HG03354 (cell line): ENCODE data around the gene HOXD11.

Source experiments
- ATAC-seq: cut with Tn5 transposase; IDR thresholded peaks from one replicate; pipeline ENCODE4 v1.9.1; 2021; ENCODE audit warnings: mild to moderate bottlenecking; ENCODE audit not compliant: unreplicated experiment, poor library complexity, severe bottlenecking

HOXD11 gene

DNA sequence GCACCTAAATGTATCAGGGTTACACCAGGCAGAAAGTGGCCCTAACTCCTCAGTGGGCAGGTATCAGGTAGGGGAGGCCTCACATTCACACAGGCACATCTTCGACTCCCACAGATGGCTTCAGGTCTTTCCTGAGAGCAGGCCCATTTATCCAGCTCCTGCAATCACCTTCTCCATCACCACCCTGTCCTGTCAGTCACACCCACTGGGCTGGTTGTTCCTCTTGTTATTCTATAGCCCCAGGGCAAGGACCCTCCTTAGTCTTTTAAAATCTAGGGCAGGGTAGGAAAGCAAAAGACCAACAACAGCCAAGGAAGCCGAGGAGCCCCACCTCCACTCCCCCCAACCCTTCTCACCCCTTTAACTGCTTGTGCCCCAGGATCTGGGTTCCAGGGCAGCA, 35.2 kb downstream of the HOXD11 start:
- ATAC-seq: no peak

DNA sequence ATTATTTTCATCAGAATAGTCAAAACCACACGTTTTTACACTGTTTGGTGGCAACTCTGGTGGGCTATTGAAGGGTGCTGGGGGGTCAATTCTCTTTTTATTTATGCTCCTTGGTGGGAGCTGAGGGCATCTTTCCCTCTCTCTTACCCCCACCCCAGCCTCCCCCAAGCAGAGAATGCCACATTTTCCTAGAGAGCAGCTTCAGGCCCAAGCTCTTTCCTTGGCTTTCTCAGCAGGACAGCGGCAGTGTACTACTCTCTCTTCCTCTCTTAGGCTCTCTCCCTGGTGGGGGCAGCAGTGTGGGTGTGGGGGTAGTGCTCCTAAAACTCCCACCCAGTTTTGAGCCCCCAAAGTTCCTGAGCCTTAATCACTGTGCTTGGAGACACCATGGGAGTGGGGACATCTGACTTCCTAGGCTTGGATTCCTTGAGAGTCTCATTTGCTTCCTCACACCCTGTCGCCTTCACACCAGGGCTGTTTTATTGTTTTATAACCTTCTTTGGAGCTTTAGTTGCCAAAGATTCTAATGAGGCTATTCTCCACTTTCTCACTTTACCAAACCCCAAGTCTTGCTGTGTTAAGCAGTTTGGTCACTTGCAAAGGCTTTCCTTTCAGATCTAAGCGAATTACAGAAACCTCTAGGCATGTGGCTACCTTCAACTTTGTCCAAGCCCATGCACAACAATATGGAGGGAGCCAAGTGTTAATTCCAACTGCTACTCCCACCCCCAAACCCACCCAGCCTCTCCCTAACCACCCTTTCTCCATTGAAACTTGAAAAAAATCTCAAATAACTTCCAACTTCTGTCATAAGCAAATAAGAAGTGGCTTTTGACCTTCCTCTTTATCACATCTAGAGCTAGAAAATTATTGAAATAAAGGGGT, 38.2 kb downstream of the HOXD11 start:
- ATAC-seq: no peak

DNA sequence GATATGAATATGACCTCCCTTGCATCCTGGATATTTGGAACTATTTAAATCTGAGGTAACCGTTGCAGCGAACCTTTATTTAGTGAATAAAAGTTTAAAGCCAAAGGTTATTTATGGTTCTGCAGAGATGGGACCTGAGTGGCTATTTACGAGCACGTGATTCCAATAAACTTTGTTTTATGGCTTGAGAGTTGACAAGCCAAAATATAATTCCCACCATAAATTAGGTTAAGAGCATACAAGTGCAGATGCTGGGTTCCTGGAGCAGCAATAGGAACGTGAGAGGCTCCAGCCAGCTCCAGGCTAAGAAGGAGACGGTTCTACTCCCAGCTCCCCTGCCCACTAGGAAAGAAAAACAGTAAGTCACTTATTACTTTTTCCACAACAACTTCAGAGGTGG, 39.0 kb downstream of the HOXD11 start:
- ATAC-seq: no peak

DNA sequence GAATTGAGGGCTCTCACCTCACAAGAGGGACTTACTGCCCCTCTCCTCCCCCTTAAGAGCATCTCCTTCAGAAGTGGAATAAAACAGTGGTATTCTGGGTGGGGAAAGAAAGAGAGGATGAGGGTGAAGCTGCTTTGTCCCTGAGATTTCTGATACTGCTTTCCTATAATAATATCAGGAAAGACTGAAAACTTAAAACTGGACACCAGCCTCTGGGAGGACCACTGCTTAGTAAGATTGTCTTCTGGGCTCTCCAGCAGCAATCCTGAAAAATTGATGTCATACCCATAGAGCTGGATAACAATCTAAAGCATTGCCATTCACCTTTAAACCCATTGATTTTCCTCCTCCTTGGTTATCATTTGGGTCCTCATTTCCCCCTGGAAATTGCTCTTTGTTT, 39.6 kb downstream of the HOXD11 start:
- no peak for ATAC-seq

DNA sequence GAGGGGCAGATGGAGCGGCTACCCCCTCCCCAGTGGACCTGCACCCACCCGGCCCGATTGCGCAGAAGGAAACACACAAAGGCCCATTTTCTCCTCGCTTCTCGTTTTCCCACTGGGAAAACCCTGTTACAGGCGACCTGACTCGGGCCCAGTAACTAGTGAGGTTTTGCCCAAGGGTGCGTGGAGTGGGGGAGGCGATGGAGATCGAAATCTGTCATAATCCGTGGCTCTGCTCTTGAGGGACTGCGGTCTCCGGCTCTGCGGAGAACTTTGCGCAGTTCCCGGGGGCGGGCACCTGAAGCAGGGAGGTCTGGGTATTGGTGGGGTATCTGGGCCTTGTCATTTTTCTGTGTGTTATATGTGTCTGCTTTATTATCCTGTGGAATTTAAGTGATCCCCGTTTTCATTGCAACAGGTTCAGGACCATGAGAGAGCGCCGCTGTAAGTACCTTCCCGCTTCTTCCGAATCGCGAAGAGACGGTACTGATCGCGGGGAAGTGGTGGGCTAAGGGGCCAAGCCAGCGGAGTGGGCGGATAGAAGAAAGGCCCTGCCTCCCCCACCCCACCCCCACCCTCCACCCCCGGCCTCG, 40.2 kb downstream of the HOXD11 start:
- ATAC-seq: no peak

DNA sequence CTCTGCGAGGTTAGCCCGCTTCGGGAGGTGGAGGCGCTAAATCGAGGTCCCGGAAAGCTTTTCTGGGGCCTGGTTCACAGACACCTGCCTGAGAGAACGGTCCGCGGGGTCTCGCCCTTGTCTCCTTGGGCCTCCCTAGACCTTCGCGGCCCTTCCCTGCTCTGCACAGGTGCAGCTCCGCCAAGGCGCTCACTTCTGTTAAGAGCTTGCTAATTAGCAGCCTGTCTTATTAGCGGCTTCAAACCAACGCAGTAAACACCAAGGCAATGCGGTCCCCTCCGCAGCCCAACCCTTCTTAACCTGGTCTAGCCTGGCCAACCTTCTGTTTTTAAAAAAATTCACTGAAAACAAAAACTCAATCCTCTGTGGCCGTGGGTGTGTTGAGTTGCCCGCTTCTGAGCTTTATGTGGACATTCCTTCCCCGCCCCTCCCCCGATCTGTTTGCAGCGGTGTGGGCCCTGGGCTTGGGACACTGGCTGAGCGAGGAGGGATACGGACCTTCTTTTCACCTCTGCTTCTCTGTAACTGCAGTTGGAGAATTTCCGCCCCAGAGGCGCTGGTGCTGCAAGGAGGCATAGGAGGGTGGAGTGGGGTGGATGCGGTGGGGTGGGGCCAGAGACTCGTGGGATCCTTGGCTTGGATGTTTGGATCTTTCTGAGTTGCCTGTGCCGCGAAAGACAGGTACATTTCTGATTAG, 40.9 kb downstream of the HOXD11 start:
- no peak for ATAC-seq

DNA sequence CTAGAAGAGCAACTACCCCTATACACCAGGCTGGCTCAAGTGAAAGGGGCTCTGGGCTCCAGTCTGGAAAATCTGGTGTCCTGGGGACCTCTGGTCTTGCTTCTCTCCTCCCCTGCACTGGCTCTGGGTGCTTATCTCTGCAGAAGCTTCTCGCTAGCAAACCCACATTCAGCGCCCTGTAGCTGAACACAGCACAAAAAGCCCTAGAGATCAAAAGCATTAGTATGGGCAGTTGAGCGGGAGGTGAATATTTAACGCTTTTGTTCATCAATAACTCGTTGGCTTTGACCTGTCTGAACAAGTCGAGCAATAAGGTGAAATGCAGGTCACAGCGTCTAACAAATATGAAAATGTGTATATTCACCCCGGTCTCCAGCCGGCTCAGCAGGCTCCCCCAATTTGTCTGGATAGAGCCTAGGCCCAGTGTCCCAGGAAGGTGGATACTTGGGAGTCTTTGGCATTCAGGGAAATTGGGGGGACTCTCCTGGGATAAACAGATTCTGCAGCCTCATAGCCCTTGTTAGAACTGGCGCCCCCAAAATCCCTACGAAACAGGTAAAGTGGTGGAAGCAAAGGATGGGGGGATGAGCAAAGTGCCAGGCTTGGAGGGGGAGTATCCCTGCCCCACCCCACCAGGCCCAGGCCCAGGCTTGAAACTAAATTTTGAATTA, 41.8 kb downstream of the HOXD11 start:
- ATAC-seq: no peak

DNA sequence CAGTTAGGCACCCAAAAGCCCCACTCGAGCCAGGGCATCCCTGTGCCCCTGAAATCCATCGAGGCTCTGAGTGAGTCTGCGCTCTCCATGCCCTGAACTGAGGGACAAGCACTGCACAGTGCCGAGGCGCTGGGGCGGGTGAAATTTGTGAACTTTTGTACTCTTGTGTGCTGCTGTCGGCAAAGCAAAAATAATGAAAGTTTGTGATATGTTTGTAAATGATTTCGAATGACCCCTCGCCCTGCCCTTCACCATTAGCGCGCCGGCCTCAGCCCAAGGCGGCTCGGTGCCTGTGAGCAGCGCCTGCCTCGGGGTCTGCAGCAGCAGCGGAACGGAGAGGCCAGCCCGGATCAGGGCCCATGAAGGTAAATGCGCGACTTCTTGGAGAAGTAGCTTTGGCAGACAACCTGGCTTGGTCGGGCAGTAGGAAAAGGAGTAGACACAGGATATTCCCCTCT, 42.4 kb downstream of the HOXD11 start:
- ATAC-seq: no peak

DNA sequence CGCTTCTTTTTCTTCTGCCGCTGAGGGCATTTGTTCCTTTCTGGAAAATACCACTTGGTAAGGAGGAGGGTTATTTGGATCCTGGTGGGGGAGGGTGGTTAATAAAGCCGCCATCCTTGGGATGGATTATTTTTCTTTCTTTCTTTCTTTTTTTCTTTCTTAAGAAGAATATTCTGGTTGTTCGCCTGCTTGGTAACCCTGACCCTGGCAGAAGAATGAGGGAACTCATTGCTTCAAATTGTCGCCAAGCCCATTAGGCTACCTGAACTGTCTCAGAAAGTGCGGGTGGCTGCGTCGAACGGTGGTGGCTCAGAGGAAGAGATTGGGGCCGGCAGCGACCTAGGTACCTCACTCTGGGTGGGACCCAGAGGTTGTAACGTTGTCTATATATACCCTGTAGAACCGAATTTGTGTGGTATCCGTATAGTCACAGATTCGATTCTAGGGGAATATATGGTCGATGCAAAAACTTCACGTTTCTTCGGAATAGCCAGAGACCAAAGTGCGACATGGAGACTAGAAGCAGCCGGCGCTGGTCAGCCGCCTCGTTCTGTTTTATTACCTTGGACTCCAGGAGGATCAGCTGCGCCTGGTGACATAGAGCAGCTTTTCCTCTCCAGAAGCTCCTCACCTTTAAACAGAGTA, 43.0 kb downstream of the HOXD11 start:
- ATAC-seq: no peak

DNA sequence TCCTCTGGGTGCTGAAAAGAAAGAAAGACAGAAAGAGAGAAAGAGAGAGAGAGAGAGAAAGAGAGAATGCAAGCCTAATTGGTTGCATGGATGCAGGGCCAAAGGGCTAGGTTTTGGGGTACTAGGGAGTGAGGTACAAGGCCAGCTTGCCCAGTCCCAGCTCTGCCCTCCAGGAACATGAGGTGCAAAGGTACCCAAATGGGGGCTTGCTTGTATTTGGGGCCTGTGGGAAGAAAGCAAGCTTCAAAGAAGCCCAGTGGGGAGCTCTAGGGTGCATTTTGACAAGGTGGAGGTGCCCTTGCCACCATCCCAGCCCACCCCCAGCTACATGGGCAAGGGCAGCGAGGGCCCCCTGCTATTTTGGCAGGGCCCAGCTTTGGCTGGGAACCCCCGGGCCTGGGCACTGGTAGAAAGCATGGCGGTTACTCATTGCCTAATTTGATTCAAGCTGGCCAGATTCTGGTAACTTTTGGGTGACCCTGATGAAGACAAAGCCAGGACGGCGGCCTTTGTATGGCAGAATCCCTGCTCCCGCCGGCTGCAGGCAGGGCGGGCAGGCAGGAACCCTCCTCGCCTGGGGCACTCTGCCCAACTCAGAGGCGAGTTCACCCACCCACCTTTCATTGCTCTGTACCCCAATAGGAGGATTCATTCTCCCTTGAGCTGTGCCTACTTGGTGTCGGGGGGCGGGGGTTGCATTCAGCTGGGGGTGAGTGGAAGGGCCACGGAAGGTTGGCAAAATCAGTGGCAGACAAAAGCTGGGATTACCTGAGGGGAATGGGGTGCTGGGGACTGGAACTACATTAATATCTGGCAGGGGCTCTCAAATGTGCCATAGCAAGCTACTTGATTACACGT, 43.7 kb downstream of the HOXD11 start:
- ATAC-seq: no peak

DNA sequence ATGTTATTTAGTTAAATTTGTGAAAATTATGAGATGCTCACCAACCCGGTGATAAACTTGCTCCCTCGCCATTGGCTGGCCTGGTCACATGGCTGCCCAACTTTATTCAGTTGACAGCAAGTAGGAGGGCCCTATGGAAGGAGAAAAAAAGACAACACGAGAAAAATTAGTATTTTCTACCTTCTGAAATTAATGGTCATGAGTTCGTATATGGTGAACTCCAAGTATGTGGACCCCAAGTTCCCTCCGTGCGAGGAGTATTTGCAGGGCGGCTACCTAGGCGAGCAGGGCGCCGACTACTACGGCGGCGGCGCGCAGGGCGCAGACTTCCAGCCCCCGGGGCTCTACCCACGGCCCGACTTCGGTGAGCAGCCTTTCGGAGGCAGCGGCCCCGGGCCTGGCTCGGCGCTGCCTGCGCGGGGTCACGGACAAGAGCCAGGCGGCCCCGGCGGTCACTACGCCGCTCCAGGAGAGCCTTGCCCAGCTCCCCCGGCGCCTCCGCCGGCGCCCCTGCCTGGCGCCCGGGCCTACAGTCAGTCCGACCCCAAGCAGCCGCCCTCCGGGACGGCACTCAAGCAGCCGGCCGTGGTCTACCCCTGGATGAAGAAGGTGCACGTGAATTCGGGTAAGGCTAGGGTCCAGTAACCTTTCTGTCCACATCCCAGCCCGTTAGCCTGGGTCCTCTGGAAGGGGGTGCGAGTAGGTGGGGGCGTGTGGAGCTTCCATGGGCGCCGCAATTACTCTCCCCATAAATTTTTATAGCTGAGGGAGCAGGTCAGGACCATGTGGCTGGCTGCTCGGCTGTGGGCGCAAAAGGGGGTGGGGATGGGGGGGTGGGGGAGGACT, 44.6 kb downstream of the HOXD11 start, which contains the start of gene HOXD4:
Gene HOXD4 (plus strand): TSS at position 109 of the 846 bp plus-strand sequence. CDS start 84 bp downstream, at position 193.
- ATAC-seq: no peak

DNA sequence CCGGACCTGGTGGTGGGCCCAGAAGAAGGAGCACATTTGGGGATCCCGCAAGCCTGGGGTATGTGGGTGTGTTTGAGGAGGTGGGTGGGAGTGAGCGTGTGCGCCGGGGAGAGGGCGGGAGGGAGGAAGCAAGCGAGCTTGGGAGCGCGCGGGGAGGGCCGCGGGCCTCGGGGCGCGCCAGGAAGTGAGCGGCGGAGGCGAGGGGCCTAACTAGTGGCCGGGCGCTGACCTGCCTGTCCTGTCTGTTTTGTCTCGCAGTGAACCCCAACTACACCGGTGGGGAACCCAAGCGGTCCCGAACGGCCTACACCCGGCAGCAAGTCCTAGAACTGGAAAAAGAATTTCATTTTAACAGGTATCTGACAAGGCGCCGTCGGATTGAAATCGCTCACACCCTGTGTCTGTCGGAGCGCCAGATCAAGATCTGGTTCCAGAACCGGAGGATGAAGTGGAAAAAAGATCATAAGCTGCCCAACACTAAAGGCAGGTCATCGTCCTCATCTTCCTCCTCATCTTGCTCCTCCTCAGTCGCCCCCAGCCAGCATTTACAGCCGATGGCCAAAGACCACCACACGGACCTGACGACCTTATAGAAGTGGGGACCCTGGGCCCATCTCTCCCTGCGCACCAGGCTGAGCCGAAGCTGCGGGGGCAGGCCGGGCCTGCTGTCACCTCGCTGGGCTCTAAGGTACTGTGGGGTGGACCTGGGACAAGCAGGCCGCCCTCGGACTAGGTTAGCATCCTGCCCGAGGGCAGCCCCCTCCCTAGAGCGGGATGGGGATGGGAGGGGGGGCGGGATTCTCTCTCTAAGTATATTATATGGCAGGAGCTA, 45.5 kb downstream of the HOXD11 start:
- no peak for ATAC-seq

DNA sequence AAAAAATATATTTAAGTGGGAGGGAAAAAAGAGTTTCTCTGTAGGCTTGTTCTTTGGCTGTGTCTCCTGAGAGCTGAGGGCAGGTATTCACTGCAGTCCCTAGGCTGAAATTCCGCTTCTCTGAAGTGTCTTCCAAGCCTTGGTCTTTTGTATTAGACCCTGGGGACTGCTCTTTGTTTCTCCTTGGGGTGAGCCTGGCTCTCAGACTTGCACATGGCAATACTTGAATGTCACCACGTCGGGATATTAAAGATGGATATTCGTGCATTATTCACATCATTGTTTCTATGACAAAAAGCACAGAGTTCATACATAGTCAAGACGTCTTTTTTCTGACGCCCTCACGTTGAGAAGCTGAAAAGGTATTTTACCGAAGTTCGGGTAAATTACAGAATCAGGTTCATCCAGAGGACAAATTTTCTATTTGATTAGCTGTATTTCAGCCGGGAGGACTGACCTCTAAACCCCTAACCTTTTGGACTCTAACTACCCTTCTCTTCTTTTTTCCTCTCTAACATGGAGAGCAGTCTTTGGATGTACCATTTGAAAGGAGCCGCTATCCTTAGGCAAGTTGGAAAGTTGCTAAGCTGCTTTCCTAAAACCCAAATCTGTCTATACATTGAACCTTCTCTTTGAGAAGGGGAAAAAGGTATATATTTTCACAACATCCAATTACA, 47.6 kb downstream of the HOXD11 start:
- no peak for ATAC-seq

DNA sequence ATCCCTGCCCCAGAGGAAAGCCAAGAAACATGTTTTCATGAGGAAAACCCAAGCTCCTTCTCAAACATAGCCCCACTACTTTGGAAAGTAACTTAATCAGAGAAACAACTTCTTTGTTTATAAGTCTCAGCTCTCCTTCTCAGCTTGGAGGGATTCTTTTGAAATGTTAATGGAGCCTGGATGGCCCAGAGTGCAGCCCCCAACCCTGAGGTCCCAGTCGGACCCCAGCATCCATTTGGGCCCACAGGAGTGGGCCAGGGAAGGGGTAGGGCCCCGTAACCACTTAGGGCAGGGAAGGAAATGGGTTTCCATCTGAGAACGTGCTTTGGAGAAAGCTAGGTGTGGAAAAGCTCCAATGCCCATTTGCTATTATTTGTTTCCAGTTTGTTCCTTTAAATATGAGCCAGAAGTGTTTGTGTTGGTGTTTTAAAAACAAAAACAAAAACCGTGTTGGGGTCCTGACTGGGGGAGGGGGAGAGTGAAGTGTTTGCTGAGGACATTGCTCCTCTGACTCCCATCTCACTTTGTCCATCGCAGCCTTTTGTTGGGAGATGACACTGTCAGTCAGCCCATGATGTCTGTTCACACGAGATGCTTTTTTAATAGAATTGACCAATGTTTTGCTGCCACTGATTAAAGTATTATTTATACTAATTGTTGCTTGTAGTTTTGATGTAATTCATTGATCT, 48.4 kb downstream of the HOXD11 start:
- no peak for ATAC-seq

DNA sequence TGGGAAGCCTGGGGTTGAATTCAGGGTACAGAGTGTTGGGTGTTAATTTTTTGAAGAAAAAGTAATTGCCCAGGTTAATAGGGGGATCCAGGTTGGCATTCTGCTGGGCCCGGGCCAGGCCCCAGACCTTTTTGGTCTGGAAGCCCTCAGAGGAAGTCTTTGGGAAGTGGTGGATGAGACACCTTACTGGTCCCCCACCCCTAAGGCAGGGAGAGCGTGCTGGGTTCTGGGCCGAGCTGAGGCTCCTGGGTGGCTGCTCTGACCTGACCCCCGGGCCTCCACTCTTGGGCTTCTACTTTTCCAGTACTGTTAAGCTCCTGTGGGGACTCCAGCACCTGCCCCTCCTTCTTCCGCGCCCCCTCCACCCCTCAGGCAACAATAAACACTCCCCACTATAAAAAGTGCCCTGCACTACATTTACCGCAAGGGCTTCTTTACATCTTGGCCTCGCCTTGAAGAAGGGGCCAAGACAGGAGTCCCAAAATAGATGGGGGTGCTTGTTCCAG, 49.3 kb downstream of the HOXD11 start:
- no peak for ATAC-seq
